Fibroblast of villous mesenchyme (primary cell): ENCODE measurements around the gene ELFN1. TPM values are rescaled to one million over a fixed set of nuclear protein-coding genes. Genes with fewer than 3 reads are reported as not detected.

ENCODE experiments used
- DNase-seq: peaks from one replicate; pipeline ENCODE4 v3.0.0-alpha.2; 2010; ENCODE audit warnings: low read depth
- H3K4me3 ChIP-seq: 2 replicates; pipeline ENCODE4 v1.5.1; 2011; ENCODE audit warnings: low read depth, mild to moderate bottlenecking, low read length
- total RNA-seq: library from RNA; depleted of rRNA; stranded (reverse); fragments of >200 nt; gene quantifications from 2 replicates; pipeline ENCODE4 v1.2.3, GENCODE V29; 2012
- TF ChIP-seq, protein P1 (sequence below): IDR thresholded peaks from 2 replicates; pipeline ENCODE4 v1.5.1; 2012; ENCODE audit warnings: low read depth, mild to moderate bottlenecking, low read length; ENCODE audit not compliant: insufficient read depth

The ELFN1 gene
- total RNA-seq, 1 donor = 0.86 TPM

- TF ChIP-seq, protein P1, sequence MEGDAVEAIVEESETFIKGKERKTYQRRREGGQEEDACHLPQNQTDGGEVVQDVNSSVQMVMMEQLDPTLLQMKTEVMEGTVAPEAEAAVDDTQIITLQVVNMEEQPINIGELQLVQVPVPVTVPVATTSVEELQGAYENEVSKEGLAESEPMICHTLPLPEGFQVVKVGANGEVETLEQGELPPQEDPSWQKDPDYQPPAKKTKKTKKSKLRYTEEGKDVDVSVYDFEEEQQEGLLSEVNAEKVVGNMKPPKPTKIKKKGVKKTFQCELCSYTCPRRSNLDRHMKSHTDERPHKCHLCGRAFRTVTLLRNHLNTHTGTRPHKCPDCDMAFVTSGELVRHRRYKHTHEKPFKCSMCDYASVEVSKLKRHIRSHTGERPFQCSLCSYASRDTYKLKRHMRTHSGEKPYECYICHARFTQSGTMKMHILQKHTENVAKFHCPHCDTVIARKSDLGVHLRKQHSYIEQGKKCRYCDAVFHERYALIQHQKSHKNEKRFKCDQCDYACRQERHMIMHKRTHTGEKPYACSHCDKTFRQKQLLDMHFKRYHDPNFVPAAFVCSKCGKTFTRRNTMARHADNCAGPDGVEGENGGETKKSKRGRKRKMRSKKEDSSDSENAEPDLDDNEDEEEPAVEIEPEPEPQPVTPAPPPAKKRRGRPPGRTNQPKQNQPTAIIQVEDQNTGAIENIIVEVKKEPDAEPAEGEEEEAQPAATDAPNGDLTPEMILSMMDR = no peak
- no peak overlapping the region for H3K4me3 ChIP-seq
- no peak for DNase-seq
These were observed 23.7 kb upstream of the ELFN1 start for GRCh38 chr7:1646391-1646790.

GRCh38 chr7:1646957-1647891, 22.9 kb upstream of the ELFN1 start:
- TF ChIP-seq, protein P1 = no peak
- DNase-seq = no peak
- no peak overlapping the region for H3K4me3 ChIP-seq

GRCh38 chr7:1647961-1648672, 22.0 kb upstream of the ELFN1 start:
- no peak for DNase-seq
- TF ChIP-seq, protein P1 = no peak

DNA sequence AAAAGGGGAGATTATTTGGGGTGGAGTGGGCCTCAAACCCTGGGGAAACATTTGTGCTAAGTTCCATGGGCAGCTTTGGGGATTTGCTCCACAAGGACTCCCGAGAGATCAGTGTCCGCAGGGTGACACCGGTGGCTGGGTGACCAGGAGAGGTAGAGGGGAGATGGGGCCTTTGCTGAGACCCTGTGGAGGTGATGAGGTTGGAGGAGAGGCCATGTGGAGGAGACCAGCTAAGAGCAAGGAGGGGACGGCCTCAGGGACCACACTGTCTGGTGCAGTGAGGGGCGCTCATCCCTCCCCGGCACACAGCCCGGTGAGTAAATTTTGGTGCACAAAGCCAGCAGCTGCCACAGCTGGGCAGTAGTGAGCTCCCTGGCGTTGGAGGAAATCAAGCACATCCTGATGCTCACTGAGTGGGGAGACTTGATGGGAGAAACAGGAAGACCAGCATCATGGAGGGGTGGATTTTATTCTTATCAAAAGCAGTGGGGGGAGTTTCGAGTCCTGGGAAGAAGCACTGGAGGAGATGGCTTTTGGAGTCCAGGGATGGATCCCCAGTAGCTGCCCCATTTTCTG, 20.2 kb upstream of the ELFN1 start:
- H3K4me3 ChIP-seq = no peak overlapping the region
- TF ChIP-seq, protein P1 = no peak
- no peak for DNase-seq

More at GRCh38 chr7:1647961-1648672, 22.0 kb upstream of the ELFN1 start:
- no peak overlapping the region for H3K4me3 ChIP-seq

DNA sequence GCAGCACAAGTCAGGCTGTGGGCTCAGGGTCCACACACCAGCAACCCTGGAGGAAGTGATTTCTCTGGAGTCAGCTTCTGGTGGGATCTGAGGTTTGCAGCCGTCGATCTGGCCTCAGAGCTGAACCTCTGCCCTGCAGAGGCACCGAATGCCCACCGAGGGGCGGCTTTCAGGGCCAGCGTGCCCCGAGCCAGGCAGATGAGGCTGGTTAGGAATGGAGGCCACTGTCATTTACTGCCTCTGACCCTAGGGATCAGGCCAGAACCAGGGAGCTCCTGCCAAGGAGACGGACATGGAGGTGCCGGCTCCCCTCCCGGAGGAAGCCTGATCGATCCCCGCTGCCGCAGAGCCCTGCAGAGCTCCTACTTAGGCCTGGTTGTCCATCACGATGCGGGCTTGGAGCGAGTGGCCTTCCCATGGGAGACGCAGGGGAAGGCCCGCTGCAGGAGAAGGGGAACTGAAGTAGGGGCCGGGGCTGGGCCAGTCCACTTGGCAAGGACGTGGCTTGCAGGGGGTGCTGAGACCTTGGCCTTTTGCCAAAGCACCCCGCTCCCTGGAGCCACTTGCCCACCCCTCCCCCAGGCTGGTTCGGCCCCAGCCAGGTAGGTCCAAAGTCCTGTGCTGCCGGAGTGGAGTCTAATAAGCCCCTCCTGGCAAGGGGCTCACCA, 19.6 kb upstream of the ELFN1 start:
- DNase-seq = no peak
- TF ChIP-seq, protein P1 = no peak
- no peak overlapping the region for H3K4me3 ChIP-seq

- DNase-seq = no peak
- TF ChIP-seq, protein P1 = no peak
- no peak overlapping the region for H3K4me3 ChIP-seq
These were observed 19.0 kb upstream of the ELFN1 start for GRCh38 chr7:1651031-1651446.
